Colon (tissue), 2 donors: ENCODE results near the gene MYH6.
"Not testable (repeated sequence)": the region's sequence is repeated elsewhere in the genome, so short reads cannot be mapped to it uniquely, and the experiment has no call there.

Experiments used
- FAIRE-seq: peaks from 2 replicates; lab custom pipeline; 2012; peaks lifted over from hg19 to GRCh38; lab: Jason Lieb, UNC
- donor health status: control.
- donor health status: control.

Gene MYH6

DNA sequence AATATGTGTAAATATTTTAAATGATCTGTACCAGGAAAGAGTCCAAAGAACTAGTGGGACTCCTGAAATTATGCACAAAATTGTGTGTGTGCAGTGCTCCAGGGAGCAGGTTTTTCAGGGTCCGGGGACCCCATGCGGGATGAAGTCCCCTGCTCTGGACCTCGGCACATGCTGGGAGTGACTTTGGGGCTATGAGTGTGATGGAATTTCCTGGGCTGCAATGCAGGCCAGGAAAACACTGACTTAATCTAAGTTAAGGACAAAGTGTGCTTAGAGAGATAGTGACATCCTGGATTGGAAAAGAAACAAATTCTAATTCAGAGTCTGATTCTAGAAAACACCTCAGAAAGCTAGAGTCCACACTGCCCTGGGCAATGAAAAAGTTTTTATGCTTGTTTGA, 6.2 kb upstream of the MYH6 start:
- FAIRE-seq: no peak

DNA sequence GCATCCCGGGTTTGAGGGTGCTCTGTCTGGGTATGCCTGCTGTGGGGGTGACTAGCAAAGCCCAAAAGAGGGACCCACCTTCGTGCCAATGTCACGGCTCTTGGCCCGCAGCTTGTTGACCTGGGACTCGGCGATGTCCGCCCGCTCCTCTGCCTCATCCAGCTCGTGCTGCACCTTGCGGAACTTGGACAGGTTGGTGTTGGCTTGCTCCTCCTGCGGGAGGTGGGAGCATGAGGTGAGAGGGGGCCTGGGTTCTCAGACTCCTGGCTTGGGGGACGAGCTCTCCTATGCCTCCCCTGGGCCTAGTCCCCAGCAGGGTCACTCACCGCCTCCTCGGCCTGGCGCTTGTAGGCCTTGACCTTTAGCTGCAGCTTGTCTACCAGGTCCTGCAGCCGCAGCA, 5.6 kb upstream of the MYH6 start:
- no peak for FAIRE-seq

DNA sequence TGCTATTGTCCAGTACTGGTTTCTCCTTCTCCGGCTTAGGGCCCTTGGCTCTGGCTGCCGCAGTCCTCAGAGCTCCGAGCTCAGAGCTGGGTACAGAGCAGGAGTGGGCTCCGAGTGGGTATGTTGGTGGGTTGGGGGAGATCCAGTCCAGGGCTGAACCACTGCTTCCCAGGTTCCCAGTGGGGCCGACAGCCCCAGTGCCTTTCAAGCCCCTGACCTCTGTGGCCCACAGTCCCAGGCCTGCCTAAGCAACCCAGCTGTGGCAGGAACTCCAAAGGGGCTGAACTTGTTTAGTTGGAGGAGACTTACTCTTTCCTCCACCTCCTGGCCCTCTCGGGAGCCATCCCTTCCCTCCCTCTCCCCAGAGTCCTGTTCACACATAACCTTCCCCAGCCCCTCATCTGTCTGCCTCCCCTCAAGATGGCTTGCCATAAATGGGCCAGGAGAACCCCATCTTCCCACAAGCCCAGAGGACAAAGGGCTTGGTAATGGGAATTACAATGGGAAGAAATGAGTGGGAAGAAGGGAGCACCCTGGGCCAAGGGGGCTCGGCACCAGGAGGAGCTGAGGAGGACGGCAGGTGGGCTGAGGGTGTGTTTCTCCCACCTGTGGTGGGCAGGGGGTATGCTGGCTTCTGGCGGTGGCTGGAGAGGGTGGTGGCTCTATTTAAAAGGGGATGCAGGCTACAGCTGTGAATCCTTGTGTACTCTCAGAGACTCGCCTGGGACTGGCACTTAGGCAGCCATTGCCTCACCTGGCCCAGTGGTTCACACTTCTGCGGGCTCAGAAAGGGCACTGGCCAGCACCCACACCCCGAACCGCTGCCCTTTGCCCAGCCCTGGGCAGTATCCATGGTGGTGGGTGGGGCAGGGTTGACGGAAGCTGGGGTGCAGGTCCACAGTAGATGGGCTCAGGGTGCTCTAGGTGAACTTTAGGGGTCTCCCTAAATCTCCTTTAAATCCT, 3.8 kb upstream of the MYH6 start:
- FAIRE-seq: no peak

DNA sequence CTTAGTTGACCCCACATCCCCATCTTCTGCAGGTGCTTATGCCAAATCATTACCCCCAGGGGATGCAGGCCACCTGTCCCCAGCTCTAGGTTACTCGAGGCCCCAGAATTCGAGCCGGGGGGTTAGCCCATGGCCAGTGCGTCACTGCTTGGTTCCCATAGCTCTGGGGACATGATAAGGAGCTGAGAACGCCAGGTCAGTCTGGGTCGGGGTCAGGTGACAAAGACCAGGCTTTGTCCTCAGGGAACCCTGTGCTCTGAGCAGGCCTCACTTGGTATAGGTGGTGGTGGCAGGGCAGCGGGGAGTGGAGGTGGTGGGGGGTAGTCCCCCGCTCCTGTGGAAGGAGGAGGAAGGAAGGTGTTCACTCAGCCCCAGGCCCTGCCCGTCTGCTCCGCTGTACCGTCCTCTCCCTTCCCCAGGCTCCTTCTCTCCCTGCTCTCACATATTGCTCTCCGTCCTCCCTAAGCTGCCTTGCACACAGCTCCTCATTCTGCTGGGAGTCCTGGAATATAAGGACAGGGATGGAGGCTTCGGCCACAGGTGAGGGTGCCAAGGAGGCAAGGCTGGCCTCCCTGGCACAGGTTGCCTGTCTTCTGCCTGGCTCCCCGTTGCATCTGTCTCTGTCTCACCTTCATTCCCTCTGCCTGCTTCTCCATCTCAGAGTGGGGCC, 2.0 kb upstream of the MYH6 start:
- no peak for FAIRE-seq

DNA sequence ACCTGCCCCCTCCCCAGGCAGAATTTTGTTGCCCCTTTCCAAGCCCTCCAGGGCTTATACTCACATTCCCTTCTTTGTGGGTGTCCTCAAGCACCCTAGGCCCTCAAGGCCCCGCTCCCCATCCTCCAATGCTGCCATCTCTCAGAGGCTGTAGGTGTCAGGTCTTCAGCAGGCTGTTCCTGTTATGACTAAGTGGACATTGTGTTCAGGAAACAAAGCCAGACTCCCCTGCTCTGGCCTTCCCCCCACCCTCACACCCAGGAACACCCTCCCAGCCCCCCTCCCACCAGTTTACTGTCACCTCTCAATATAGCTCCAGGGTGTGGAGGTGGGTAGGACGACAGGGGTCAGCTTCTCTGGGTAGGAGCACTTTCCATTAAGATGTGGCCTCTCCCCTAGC, 1.4 kb upstream of the MYH6 start:
- FAIRE-seq: no peak

DNA sequence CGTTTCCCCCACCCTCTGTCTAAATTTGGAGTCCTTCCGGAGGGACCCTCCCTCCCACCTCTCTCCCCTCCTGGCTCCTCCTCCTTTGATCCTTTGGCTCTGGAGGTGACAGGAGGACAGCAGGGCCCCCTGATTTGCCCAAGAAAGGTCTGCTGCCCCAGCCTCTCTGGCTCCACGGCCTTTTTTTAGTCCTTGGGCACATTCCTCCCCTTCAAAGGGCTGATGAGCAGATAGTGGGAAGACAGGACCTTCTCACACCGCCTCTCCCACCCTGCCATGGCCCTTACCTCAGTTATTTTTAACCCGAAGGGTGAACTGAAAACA, 196 bp upstream of the MYH6 start:
- no peak for FAIRE-seq

DNA sequence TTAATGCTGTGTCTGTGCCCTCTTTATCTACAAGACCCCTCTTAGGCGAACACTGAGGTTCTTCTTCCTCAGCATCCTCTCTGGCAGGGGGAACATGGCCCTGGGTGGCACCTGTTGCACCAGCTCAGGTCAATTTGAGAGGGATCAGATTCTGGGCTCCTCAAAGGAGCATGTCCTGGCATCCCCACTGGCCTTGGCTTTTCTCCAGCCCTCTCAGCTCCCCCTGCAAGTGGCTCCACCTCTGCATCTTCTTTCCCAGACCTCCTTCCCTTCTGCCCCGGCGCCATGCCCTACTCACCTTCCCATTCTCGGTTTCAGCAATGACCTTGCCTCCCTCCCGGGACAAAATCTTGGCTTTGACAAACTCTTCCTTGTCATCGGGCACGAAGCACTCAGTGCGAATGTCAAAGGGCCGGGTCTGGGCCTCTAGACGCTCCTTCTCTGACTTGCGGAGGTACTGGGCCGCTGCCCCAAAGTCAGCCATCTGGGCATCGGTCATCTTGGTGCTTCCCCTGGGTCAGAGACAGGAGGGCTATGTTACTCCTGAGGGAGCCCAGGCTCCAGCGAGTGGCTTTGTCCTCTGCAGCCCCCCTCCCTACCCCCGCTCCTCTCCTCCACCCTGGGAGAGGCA, 1.2 kb downstream of the MYH6 start:
- FAIRE-seq: no peak

DNA sequence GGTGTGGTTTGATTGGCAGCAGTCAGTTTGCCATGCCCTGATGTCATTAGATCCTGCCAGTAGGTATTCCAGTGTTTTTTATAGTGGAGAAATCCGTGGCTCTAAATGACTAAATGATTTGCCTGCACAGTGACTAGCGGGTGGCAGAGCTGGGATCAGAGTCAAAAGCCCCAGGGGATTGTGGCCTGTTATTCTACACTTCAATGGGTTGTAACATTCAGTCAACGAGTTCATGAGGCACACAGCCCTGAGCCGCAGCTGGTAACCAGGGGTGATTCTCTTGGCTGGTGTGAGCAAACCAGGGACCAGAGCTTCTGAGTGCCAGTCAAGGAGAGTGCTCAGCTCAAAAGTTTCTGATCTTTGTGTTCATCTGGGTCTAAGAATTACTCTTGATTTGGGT, 1.8 kb downstream of the MYH6 start:
- no peak for FAIRE-seq

DNA sequence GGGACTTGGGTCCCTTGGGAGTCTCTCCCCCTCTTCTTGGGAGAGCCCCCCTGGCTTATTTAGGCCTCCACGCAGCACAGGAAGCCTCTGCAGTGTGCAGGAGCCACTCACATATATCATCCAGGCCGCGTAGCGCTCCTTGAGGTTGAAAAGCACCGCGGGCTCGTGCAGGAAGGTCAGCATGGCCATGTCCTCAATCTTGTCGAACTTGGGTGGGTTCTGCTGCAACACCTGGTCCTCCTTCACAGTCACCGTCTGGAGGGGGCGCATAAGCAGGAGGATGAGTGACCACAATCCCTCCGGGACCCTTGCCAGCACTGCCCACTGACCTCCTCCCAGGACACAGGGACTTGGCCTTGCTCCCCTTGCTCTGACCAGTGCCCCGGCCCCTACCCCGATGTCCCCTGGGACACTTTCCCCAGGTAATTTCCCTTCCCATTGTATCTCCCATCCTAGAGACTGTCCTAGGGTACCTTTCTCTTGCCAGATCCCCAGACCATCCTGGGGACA, 2.5 kb downstream of the MYH6 start:
- no peak for FAIRE-seq

DNA sequence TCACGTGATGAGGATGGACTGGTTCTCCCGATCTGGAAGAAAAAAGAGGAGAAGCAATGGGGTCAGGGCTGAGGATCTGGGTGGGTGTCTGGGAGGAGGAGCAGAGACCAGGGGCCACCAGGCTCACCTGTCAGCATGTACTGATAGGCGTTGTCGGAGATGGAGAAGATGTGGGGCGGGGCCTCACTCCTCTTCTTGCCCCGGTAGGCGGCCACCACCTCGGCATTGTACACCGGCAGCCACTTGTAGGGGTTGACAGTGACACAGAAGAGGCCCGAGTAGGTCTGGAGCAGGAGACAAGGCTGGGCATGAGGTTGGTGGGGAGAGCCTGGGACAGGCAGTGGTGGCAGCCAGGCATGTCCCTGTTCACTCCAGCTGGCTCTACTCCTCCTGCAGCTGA, 3.0 kb downstream of the MYH6 start:
- FAIRE-seq: no peak

DNA sequence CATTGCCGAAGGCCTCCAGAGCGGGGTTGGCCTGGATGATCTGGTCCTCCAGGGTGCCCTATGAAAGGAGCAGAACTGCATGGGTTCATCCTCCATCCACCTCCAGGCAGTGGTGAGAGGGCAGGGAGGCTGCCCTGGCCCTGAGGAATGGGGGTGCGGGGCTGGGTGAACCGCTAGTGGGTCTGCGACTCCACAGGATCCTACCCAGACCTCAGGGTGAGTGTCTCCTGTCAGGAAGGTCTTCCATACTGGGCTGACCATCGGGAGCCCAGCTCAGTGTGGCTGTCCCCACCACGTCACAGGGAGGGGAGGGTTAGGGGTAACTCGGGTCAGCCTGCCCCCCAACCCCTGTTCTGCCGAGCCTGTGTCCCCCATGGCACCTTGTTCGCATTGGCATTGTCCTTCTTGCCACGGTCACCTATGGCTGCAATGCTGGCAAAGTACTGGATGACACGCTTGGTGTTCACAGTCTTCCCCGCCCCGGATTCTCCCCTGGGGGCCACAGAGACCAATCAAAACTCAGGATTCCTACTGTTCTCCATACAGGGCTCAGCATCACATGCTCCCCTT, 3.7 kb downstream of the MYH6 start:
- no peak for FAIRE-seq

DNA sequence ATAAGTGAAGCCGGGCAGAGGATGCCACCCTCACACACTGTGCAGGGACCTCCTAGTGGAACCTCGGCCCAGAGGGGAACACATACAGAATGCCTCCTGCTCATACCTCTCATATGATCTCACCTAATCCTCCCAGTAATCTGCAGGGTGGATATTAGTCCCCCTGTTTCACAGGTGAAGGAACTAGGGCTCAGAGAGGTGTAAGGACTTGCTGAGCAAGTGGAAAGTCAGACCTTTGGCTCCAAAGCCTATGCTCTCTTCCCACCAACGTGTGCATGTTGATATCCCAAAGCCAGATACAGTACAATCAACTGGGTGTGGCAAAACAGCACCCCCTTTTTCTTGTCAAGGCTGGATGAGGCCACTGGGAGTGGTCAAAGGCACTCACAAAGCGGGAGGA, 4.2 kb downstream of the MYH6 start:
- FAIRE-seq: no peak

DNA sequence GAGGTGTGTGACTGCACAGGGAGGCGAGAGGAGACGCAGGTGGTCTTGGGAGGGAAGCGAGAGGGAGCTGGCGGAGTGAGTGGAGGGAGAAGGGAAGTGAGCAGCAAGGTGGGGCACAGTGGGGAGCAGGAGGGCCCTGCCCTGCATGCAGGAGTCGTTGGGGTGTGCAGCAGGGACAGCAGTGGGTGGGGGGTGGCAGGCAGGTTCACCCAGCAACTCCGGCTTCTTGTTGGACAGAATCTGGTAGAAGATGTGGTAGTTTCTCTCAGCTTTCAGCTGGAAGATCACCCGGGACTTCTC, 5.0 kb downstream of the MYH6 start:
- FAIRE-seq: no peak

DNA sequence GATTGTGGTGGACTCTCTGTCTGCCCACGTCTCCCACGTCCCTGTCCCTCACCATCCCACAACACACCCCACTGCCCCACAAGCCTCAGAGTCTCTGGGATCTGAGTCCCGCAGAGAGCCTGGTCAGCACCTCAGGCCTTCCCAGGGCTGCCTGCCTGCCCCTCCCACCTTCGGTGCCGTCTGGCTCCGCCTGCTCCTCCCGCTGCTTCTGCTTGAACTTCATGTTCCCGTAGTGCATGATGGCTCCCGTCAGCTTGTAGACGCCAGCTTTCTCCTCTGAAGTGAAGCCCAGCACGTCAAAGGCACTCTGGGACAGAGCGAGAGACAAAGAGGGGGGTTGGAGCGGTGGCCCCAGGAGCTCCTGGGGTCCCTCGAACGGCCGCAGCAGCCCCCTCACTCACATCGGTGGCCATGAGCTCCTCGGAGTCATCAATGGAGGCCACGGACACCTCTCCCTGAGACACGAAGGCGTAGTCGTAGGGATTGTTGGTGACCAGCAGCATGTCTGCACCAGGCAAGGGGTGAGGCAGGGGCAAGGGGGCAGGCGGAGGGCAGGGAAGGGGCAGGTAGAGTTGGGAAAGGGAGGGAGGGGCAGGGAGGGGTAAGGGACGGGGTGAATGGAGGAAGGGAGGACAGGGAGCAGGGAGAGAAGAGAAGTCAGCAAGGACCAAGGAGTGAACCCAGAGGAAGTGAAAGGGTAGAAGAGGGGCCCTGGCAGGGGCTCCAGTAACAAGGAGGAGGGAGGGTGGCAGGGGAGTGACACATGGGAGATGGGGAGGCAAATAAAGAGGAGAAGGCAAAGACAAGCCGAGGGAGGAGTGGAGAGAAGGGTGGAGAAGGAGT, 5.6 kb downstream of the MYH6 start:
- FAIRE-seq: no peak

DNA sequence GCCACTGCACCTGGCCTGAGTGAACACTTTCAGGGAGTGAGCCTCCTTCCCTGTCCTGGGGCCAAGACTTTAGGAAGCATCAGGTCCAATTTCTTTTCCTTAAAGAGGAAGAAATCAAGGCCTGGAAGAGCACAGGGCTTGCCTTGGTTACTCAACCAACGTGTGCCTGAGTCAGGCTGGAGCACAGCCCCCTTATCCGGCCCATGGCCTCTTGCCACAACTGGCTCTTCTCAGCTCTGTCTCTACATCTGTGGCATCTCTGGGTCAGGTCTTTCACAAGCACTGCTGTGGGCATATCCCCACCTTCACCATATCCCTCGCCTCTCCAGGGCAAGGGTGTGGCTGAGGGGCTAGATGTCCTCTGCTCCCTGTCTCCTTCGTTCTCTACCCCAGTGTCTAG, 6.8 kb downstream of the MYH6 start:
- no peak for FAIRE-seq

DNA sequence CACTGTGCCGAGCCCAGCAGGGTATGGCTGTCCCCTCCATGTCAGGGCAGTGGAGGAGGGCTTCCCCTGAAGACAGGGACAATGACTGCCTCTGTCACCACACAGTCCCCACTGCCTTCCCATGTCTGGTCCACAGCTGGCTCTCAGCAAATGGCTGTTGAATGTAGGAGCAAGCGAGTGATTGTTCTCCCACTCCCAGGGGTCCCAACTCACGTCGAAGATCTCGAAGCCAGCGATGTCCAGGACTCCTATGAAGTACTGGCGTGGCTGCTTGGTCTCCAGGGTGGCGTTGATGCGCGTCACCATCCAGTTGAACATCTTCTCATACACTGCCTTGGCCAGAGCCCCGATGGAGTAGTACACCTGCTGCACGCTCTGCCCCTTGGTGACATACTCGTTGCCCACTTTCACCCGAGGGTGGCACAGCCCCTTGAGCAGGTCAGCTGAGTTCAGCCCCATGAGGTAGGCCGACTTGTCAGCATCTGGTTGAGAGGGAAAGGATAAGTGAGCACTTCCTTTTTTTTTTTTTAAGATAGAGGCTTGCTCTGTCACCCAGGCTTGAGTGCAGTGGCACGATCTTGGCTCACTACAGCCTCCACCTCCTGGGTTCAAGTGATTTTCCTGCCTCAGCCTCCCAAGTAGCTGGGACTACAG, 7.5 kb downstream of the MYH6 start:
- not testable (repeated sequence) for FAIRE-seq

DNA sequence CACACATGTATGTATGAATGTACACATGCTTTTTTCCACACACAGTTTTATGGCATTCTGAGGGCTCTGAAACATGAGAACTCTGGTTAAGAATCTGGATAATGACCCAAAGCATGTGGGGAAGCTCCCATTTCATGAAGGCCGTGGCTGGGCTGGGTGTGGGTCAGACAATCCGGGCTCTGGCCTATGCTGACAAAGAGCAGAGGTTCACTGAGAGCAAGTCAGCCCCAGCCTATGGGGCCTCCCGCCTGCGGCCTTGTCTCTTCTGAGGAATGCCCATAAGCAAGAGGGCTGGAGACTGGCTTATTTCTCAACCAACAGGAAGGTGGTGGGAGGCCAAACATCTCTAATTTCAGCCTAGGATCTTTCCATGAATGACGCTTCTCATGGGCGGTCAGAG, 8.5 kb downstream of the MYH6 start:
- no peak for FAIRE-seq

DNA sequence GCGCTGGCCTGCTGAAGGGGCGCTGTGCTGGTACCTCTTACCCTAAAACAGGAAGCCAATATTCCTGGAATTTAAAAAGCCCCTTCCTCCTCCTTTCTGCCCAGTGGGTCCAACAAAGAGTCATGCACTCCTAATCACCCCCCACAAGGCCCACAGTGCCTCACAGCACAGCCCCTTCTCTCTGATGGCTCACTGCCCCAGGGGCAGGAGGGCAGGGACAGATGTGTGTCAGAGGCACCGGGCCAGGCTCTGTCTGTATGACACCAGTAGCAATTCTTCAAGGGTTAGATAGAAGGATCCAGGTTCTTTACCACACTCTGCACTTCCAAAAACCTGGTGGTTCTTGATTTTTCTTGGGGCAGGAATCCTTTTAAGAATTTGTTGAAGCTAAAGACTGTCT, 8.9 kb downstream of the MYH6 start:
- FAIRE-seq: no peak

DNA sequence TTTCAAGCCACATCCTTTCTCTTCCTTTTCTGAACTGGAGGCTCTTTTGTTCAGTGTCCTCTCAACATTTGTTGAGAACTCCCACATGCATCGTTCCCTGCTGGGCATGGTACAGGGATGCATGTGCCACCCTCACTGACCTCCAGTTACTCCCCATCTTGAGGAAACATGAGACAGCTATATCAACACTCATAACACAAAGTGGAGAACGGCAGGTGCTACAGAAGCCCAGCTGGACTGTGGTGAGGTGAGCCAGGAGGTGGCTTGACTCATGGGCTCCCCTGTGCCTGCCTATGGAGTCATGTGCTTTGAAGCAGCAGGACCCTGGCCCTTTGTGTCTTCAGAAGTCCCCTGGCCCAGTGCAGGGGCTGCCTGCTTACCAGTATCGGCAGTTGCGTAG, 9.7 kb downstream of the MYH6 start:
- no peak for FAIRE-seq

DNA sequence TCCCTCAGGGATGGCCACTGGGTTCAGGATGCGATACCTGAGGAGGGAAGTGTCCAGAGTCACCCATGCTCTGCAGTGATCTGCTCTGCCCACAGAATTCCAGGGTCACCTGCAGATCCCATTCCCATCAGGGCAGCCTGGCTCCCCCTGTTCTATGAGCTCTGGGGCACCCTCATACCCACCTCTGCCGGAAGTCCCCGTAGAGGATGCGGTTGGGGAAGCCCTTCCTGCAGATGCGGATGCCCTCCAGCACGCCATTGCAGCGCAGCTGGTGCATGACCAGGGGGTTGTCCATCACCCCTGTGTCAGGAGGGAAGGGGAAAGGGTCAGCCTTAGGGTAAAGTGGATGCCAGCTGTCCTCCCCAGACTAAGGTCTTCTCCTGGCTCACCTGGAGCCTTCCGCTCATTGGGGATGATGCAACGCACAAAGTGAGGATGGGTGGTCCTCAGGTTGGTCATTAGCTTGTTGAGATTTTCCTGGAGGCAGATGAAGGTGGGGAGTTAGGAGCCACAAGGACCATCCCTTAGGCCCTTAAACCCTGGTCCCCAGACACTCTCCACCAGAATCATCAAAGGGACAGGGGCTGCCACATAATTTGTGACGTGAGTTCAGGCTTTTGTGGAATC, 11.2 kb downstream of the MYH6 start:
- FAIRE-seq: no peak

DNA sequence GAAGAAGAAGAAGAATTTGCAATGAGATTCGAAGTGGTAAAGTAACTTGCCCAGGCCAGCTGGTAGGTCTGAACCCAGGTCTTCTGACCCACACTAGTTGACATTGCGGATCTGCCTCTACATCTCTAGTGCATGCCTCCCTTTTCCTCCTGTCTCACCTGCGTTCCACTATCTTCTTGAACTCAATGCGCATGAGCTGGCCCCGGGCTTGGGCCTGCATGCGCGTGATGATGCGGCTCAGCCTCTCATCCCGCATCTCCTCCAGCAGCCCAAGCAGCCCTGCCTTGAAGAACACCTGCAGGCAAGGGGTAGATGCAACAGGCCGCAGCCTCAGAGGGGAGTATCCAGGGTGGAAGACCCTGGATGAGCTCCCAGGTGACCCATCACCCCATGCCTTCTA, 11.9 kb downstream of the MYH6 start:
- no peak for FAIRE-seq
